GM12872 (cell line): ENCODE measurements around the gene UGT1A10.

Experiments
- CTCF ChIP-seq: IDR thresholded peaks from 3 replicates; pipeline ENCODE4 v1.5.1; 2011; ENCODE audit warnings: low read depth, mild to moderate bottlenecking, low read length, moderate library complexity; ENCODE audit not compliant: insufficient read depth

UGT1A10 gene

GRCh38 chr2:233801357-233802131, 165.3 kb downstream of the UGT1A10 start:
- no peak for TF ChIP-seq CTCF

GRCh38 chr2:233802132-233802815, 166.0 kb downstream of the UGT1A10 start:
- no peak for TF ChIP-seq CTCF

GRCh38 chr2:233803292-233803911, 167.2 kb downstream of the UGT1A10 start:
- no peak for TF ChIP-seq CTCF

GRCh38 chr2:233803994-233804393, 167.7 kb downstream of the UGT1A10 start:
- TF ChIP-seq CTCF: no peak

- TF ChIP-seq CTCF: peak; percentile 19; the same call in 1 of the 3 replicates
These were observed 171.1 kb downstream of the UGT1A10 start for GRCh38 chr2:233807215-233807865.

- TF ChIP-seq CTCF: no peak
These were observed 172.0 kb downstream of the UGT1A10 start for GRCh38 chr2:233807966-233808935.
